HG02798 (cell line): ENCODE data around the gene PRKAR2A.
"Not testable (repeated sequence)": the region's sequence is repeated elsewhere in the genome, so short reads cannot be mapped to it uniquely, and the experiment has no call there.

Experiments
- ATAC-seq: cut with Tn5 transposase; IDR thresholded peaks from one replicate; pipeline ENCODE4 v1.9.1; 2021; ENCODE audit warnings: mild to moderate bottlenecking; ENCODE audit not compliant: unreplicated experiment, poor library complexity

Gene PRKAR2A

DNA sequence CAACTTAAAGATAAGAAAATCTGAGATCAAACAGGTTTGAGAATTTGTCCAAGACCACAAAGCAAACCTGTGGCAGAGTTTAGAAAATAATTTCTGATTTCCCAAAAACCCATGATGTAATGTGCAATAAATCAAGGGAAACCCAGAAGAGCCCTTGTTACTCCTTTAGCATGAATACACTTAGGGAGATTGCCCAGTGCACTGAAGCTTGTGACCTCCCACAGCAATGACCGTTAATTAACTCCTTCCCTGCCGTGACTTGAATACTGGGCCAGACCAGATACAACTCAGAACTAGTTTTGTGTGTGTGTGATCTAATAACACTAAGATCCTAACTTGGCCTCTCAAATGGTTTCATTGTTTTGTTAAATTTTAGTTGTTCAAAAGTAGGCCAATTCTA is 2.5 kb downstream of the PRKAR2A start:
- no peak for ATAC-seq

DNA sequence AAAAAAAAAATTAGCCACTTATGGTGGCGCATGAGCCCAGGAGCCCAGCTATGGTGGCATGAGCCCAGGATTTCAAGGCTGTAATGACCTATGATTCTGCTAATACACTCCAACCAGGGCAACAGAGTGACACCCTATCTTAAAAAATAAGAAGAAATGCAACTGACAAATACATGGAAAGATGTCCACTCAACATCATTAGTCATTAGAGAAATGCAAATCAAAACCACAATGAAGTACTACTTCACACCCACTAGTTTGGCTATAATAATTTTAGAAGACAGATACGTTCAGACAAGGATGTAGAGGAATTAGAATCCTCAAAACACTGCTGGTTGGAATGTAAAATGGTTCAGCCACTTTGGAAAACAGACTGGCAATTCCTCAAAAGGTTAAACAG is 10.5 kb downstream of the PRKAR2A start:
- no peak for ATAC-seq

DNA sequence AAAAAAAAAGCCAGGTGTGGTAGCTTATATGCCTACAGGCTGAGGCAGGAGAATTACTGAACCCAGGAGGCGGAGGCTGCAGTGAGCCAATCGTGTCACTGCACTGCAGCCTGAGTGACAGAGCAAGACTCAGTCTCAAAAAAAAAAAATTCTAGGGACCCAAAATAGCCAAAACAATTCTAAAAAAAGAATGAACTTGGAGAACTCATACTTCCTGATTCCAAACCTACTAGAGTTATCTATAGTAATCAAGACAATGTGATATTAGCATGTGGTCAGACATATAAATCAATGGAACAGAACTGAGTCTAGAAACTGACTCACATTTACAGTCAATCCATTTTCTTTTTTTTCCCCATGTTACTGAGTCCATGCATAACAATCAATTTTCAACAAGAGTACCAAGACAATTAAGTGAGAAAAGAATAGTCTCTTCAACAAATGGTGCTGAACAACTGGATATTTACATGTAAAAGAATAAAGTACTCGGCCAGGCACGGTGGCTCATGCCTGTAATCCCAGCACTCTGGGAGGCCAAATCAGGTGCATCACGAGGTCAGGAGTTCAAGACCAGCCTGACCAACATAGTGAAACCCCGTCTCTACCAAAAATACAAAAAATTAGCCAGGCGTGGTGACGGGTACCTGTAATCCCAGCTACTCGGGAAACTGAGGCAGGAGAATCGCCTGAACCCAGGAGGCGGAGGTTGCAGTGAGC is 11.9 kb downstream of the PRKAR2A start:
- ATAC-seq: no peak

- no peak for ATAC-seq
These were observed 15.0 kb downstream of the PRKAR2A start for GRCh38 chr3:48832684-48833083.

GRCh38 chr3:48830715-48831114 is 17.0 kb downstream of the PRKAR2A start:
- no peak for ATAC-seq

DNA sequence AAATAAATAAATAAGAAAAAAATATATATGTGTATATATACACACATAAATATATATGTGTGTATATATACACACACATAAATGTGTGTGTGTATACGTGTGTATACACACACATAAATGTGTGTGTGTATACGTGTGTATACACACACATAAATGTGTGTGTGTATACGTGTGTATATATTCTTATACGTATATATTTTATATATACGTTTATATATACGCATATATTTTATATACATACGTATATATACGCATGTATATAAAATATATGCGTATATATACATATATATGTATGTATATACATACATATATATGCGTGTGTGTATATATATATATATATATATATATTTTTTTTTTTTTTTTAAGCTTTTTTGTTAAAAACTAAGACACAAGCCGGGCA is 18.1 kb downstream of the PRKAR2A start:
- ATAC-seq: not testable (repeated sequence)

GRCh38 chr3:48827874-48828273 is 19.8 kb downstream of the PRKAR2A start:
- ATAC-seq: not testable (repeated sequence)

DNA sequence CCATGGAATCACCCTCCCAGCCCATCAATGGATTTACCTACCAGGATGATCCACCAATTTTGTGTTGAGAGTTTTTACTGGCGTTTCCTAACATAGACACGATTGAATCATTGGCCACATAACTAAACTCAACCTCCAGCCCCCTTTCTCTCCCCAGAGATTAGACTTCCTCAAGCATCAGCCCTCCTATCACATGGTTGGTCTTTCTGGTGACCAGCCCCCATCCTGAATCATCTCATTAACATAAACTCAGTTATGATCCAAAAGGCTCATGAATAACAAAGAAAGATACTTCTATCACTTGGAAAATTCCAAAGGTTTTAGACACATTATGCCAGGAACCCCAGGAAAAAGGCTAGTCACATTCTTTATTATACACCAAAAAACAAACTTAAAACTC is 21.2 kb downstream of the PRKAR2A start:
- ATAC-seq: no peak

GRCh38 chr3:48820612-48821324 is 26.9 kb downstream of the PRKAR2A start:
- ATAC-seq: no peak

DNA sequence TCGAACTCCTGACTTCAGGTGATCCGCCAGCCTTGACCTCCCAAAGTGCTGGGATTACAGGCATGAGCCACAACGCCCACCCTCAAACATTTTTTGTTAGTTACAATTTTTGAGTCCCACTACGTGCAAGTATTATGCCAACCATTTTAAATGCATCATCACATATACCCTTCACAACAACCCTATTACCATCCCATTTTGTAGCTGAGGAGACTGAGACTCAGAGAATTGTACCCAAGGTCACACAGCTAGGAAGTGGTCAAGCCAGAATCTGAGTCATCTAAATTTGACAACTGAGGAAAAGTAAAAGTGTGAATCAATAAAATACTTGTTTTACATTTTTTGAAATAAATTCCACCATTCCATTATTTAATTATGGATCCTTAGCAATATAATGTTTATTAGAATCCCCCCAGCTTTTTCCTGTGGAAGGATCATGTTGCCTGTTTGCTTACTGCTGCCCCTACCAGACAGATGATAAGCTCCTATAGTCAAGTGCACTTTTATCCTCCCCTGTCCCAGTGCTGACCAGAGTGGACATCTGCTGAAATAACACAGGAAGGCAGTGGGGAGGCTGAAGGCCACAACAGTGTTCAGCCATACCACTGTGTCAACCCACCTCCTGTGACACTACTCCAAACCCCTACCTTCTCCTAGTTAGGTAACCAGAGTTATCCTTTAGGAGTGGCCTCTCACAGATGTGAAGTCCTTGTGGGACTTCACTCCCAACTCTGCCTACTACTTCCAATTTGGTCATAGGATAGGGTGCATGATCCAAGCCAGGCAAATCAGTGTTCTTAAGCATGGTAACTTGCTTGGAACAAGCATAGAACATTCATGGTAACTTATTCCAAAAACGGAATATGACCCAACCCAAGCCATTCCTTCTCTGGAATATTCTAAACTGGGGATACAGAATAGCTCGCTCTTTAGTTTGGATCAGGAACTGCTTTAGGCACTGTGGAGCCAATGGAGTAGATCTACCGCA is 28.1 kb downstream of the PRKAR2A start:
- ATAC-seq: no peak

DNA sequence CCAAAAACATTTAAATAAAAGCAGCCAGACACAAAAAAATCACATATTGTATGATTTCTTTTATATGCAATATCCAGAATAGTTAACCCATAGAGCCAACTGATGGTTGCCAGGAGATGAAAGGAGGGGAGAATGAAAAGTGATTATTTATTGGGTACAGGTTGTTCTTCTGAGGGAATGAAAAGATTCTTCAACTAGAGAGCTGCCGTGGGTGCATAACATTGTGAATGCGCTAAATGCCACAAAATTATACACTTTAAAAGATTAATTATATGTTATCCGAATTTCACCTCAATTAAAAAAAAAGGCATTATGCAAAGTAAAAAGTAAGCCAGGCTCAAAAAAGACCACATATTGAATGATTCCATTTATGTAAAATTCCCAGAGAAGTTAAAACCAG is 36.1 kb downstream of the PRKAR2A start:
- ATAC-seq: no peak

DNA sequence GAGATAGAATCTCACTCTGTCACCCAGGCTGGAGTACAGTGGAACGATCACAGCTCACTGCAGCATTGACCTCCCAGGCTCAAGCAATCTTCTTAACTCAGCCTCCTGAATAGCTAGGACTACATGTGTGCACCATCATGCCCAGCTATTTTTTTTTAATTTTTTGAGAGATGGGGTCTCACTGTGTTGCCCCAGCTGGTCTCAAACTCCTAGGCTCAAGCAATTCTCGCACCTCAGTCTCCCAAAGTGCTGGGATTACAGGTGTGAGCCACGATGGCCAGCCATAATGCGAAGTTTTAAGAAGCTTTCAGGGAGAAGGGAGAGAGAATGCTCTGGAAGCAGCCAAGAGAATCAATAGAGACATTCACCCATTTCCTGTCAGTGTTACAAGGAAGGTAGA is 42.7 kb downstream of the PRKAR2A start:
- ATAC-seq: no peak

DNA sequence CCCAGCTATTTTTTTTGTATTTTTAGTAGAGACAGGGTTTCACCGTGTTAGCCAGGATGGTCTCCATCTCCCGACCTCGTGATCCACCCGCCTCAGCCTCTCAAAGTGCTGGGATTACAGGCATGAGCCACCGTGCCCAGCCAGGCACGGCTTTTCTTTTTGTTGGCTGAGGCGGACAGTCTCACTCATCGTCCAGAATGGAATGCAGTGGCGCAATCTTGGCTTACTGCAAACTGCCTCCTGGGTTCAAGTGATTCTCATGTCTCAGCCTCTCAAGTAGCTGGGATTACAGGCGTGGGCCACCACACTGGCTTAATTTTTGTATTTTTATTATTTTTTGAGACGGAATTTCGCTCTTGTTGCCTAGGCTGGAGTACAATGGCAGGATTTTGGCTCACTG is 46.8 kb downstream of the PRKAR2A start:
- ATAC-seq: not testable (repeated sequence)

DNA sequence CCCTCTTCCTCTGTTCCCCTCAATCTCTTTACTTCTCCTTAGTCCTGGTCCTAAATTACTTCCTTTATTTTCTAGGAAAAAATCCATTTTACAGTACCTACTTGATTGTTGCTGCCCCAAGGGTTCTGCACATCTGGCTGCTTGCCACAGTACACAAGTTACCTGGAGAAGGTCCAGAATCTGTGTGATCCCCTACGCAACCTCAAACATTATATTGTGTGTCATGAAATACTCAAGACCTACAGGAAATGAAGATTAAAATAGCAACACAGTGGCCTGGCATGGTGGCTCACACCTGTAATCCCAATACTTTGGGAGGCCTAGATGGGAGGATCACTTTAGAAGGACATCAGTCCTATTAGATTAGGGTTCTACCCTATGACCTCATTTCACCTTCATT is 48.7 kb downstream of the PRKAR2A start:
- no peak for ATAC-seq

DNA sequence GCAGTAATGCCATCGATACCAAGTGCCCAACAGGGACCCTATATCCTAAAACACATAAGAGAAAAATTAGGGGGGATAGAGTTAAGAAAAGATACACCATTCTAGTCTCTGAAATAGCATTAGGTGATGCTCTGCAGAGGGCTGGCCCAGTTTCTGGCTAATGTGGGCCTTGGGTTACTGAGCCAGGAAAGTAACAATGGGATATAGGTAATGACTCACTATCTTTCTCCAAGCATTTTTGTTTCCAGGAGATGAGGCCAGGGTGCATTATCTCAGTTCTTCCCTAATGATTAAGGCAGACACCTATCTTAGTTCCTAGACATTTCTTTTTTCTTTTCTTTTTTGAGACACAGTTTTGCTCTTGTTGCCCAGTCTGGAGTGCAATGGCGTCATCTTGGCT is 50.0 kb downstream of the PRKAR2A start:
- ATAC-seq: no peak

- no peak for ATAC-seq
These were observed 51.5 kb downstream of the PRKAR2A start for GRCh38 chr3:48795997-48796732.

- ATAC-seq: not testable (repeated sequence)
These were observed 54.2 kb downstream of the PRKAR2A start for GRCh38 chr3:48793484-48793883.

DNA sequence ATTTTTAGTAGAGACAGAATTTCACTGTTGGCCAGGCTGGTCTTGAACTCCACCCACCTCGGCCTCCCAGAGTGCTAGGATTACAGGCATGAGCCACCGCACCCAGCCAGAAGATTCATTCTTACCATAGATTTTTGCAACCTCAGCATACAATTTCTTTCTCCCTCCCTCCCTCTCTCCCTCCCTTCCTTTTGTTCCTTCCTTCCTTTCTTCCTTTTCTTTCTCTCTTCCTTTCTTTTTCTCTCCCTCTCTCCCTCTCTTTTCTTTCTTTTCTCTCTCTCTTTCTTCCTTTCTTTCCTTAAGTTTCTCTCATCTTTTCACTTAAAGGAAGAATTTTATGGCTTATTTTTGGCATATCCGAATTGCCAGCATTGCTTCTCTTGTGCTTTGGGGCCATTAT is 58.0 kb downstream of the PRKAR2A start:
- no peak for ATAC-seq

- no peak for ATAC-seq
These were observed 59.0 kb downstream of the PRKAR2A start for GRCh38 chr3:48788544-48789162.
